ENCODE measurements around the gene RAB3GAP2. TPM values are rescaled to one million over a fixed set of nuclear protein-coding genes. Genes with fewer than 3 reads are reported as not detected.
"Not testable (repeated sequence)": the region's sequence is repeated elsewhere in the genome, so short reads cannot be mapped to it uniquely, and the experiment has no call there.

RAB3GAP2 gene, protein sequence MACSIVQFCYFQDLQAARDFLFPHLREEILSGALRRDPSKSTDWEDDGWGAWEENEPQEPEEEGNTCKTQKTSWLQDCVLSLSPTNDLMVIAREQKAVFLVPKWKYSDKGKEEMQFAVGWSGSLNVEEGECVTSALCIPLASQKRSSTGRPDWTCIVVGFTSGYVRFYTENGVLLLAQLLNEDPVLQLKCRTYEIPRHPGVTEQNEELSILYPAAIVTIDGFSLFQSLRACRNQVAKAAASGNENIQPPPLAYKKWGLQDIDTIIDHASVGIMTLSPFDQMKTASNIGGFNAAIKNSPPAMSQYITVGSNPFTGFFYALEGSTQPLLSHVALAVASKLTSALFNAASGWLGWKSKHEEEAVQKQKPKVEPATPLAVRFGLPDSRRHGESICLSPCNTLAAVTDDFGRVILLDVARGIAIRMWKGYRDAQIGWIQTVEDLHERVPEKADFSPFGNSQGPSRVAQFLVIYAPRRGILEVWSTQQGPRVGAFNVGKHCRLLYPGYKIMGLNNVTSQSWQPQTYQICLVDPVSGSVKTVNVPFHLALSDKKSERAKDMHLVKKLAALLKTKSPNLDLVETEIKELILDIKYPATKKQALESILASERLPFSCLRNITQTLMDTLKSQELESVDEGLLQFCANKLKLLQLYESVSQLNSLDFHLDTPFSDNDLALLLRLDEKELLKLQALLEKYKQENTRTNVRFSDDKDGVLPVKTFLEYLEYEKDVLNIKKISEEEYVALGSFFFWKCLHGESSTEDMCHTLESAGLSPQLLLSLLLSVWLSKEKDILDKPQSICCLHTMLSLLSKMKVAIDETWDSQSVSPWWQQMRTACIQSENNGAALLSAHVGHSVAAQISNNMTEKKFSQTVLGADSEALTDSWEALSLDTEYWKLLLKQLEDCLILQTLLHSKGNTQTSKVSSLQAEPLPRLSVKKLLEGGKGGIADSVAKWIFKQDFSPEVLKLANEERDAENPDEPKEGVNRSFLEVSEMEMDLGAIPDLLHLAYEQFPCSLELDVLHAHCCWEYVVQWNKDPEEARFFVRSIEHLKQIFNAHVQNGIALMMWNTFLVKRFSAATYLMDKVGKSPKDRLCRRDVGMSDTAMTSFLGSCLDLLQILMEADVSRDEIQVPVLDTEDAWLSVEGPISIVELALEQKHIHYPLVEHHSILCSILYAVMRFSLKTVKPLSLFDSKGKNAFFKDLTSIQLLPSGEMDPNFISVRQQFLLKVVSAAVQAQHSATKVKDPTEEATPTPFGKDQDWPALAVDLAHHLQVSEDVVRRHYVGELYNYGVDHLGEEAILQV (N-terminal part only)
- total RNA-seq, result 10 to 100 TPM; 46.6 to 54.0 TPM

DNA sequence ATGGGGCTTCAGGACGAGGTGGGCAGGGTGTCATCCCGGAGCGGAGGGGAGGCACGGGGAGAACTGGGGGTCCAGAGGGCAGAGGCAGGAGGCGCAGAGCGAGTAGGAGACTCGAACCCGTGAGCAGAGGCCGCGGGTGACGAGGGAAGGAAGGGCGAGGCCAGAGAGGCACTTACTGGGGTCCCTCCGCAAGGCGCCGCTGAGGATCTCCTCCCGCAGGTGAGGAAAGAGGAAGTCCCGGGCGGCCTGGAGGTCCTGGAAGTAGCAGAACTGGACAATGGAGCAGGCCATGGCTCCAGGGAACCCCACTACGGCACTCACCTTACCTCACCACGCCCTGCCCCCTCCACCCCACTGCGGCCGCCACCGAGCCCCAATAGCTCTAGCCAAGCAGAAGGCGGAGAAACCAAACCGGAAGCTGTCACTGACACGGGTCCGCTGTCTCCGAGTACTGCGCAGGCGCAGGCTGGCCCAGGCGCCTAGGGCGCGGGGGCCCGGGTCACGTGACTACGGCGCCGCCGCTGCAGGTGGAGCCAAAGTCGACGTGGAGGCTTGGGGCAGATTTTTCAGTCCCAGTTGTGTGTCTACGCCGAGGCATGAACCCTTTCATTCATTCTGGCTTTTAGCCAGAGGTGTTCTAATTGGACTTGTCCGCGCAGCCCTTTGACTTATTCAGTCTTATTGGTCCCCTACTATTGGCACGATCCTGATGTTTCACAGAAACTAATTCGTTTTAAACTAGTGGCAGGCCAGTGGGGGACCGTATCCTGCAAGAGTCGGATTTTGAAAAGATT, at the start of gene RAB3GAP2:
Gene RAB3GAP2 (minus strand): TSS at position 407 of the 794 bp plus-strand sequence. CDS start 116 bp downstream, at position 291.
- CTCF ChIA-PET, result interaction anchor here (0.8 kb wide), 1 partner anchor 22 kb away, joined by 3 read pairs; no protein-coding TSS in a partner anchor
- H3K27ac Mint-ChIP-seq, result no peak within 1 kb of the TSS
- H3K9me3 Mint-ChIP-seq (ENCODE audit: low read depth), result no peaks in the 10 kb centered on the region
- H3K36me3 Mint-ChIP-seq, result peaks cover 17% of the 10 kb centered on the region
- peaks cover under 1% of the 10 kb centered on the region for H3K27me3 Mint-ChIP-seq
- peaks cover 17% of the 10 kb centered on the region for H3K4me1 Mint-ChIP-seq
- H3K4me3 Mint-ChIP-seq, result no peak within 1 kb of the TSS
- ATAC-seq (peak; percentile 96), DNase-seq (peak; percentile 98)

DNA sequence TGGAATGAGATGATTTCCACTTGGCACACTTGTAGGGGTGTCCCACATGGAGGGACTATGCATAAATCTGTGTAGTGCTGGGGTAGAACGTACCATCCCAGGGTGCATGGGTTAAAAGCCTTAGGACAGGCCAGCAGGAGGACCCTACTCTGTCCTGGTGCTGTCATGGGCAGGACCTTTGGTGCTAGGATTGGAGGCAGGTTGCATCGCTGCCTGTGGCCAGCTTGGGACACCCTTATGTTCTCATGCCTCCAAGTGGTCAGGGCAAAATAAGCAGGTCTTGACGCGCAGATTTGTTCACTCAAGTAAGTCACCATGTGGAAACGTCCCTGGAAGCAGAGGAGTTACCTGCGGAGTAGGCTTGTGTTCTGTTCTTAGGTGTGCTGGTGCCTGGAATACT, 49.5 kb upstream of the RAB3GAP2 start:
- H3K9me3 Mint-ChIP-seq (ENCODE audit: low read depth), result no peaks in the 10 kb centered on the region
- H3K36me3 Mint-ChIP-seq, result no peaks in the 10 kb centered on the region
- ATAC-seq, result no peak
- no peak for DNase-seq
- H3K27me3 Mint-ChIP-seq, result no peaks in the 10 kb centered on the region
- CTCF ChIA-PET, result no interaction called here
- H3K27ac Mint-ChIP-seq, result no peak overlapping the region
- no peaks in the 10 kb centered on the region for H3K4me1 Mint-ChIP-seq
- H3K4me3 Mint-ChIP-seq, result no peak overlapping the region

DNA sequence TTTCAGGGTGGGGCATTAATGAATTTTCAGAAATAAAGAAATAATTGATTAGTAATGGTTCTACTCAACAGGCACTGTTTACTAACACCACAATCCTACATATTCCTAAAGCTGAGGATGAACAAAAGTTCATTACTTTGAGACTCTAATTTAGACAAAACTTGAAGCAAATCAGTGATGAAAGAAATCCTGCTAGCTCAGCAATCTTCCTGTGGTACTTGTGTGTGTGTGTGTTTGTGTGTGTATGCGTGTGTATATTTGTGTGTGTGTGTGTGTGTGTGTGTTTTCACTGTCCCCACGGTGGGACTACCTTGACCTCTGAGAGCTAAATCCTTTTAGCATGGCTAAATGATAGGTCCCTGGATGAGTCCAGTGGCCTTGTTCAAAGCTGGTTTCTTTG, 48.5 kb upstream of the RAB3GAP2 start:
- no peak for ATAC-seq
- H3K4me3 Mint-ChIP-seq, result no peak overlapping the region
- DNase-seq, result no peak
- CTCF ChIA-PET, result no interaction called here
- no peak overlapping the region for H3K27ac Mint-ChIP-seq
- no peaks in the 10 kb centered on the region for H3K36me3 Mint-ChIP-seq
- no peaks in the 10 kb centered on the region for H3K4me1 Mint-ChIP-seq
- no peaks in the 10 kb centered on the region for H3K9me3 Mint-ChIP-seq (ENCODE audit: low read depth)
- no peaks in the 10 kb centered on the region for H3K27me3 Mint-ChIP-seq

DNA sequence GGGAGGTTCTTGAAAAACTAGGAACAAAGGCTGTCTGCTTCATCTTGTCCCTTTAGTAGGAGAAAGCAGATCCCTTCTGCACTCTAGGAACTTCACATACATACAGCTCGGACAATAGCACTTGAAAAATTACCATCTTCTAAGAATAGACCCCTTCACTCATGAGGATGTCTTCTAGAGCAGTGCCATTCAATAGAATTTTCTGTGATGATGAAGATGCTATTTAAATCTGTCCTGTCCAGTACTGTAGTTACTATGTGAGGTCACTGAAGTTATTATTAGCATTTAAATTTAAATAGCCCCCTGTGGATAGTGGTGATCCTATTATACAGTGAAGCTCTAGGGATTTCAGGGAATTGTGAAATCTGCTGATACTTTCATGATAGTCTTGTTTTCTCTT, 46.4 kb upstream of the RAB3GAP2 start:
- no peak overlapping the region for H3K4me3 Mint-ChIP-seq
- ATAC-seq (no peak), DNase-seq (no peak)
- H3K27me3 Mint-ChIP-seq, result peaks cover 3% of the 10 kb centered on the region
- no peaks in the 10 kb centered on the region for H3K4me1 Mint-ChIP-seq
- H3K27ac Mint-ChIP-seq, result no peak overlapping the region
- no peaks in the 10 kb centered on the region for H3K36me3 Mint-ChIP-seq
- H3K9me3 Mint-ChIP-seq (ENCODE audit: low read depth), result no peaks in the 10 kb centered on the region
- CTCF ChIA-PET, result no interaction called here

DNA sequence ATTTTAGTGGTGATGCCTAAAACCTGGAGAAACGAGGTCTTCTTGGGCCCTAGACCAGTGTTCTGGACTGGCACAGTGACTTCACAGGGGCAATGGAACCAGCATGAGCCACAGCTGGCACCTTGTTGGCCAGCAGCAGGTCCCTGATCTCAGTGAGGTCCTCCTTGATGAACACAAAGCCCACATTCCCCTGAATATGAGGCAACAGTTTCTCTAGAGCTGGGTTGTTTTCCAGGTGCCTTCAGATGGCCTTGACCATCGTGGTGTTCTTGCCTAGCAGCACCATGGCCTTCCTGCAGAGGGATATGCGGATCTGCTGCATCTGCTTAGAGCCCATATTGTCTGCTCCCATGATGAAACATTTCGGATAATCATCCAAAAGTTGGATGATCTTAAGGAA, 44.9 kb upstream of the RAB3GAP2 start:
- Mint-ChIP-seq H3K4me3 (no peak overlapping the region), H3K27ac (no peak overlapping the region), H3K27me3 (peaks cover 6% of the 10 kb centered on the region), H3K36me3 (no peaks in the 10 kb centered on the region), H3K9me3 (ENCODE audit: low read depth) (no peaks in the 10 kb centered on the region), H3K4me1 (no peaks in the 10 kb centered on the region)
- ATAC-seq (no peak), DNase-seq (no peak)
- CTCF ChIA-PET, result no interaction called here

DNA sequence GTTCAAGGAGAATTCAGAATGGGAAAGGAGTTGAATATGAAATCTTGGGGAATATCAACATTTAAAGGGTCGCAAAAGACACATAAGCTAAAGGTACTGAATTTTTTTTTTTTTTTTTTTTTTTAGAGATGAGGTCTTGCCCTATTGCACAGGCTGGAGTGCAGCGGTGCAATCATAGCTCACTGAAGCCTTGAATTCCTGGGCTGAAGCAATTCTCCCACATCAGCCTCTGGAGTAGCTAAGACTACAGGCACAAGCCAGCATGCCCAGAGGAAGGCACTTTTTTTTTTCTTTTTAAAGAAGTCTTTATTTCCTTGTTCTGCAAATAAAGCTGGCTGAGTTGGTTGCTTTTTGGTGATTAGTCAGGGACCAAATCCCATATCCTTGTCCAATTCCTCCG, 44.1 kb upstream of the RAB3GAP2 start:
- CTCF ChIA-PET, result no interaction called here
- H3K27ac Mint-ChIP-seq, result no peak overlapping the region
- no peak overlapping the region for H3K4me3 Mint-ChIP-seq
- no peaks in the 10 kb centered on the region for H3K36me3 Mint-ChIP-seq
- DNase-seq (no peak), ATAC-seq (no peak)
- H3K27me3 Mint-ChIP-seq, result peaks cover 6% of the 10 kb centered on the region
- H3K9me3 Mint-ChIP-seq (ENCODE audit: low read depth), result no peaks in the 10 kb centered on the region
- H3K4me1 Mint-ChIP-seq, result no peaks in the 10 kb centered on the region

DNA sequence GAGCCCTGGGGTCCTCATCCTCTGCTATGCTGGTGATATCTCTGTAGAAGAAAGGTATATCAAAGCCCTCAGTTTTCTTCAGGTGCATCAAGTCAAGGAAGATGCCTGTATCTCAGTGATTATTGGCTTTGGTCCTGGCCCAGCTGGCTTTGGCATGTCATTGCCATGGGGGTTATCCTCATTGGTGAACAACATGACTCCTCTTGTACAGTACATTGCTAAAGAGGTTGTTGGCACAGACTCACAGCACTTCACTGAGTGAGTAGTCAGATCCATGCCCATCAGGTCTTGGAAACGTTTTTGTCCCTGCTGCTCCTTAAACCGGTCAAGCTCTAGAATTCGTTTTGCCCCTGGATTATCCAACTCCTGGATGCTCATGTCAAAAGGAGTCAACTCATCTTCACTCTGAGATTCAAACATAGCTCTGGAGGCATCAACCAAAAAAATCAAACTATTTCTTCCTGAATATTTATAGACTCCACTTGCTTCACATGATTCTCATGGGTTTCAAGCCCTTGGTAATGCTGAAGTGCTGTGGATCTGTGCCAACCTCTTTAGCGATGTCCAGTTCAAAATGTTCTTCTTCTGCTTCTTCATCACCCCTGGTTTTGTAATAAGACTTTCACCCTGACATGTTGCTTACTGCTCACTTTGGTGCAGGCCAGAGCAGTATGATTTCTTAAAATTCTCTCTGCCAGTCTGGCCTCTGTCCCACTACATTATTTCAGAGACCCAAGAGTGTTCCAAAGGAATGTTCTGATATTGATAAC, 43.0 kb upstream of the RAB3GAP2 start:
- CTCF ChIA-PET, result no interaction called here
- Mint-ChIP-seq H3K9me3 (ENCODE audit: low read depth) (no peaks in the 10 kb centered on the region), H3K4me3 (no peak overlapping the region), H3K27ac (no peak overlapping the region), H3K27me3 (peaks cover 6% of the 10 kb centered on the region), H3K36me3 (no peaks in the 10 kb centered on the region), H3K4me1 (no peaks in the 10 kb centered on the region)
- ATAC-seq (no peak), DNase-seq (no peak)

DNA sequence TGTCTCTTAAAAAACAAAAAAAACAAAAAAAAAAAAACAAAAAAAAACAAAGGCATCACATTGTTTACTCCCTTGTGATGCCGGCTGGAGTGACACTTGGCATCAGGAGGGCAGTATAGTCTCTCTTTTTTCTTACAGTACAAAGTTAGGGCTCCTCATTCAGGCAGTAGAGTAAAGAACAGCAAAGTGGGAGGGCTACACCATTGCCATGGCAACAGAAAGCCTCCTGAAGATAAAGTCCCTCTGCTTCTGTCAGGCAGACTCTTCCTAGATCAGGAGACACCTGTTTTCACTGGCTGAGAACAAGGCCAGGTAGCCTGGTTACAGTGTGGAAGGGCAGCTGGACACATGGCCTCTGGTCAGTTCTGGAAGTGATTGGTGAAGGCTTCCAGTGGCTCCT, 41.3 kb upstream of the RAB3GAP2 start:
- H3K4me3 Mint-ChIP-seq, result no peak overlapping the region
- no peaks in the 10 kb centered on the region for H3K4me1 Mint-ChIP-seq
- H3K36me3 Mint-ChIP-seq, result no peaks in the 10 kb centered on the region
- DNase-seq (no peak), ATAC-seq (no peak)
- H3K27me3 Mint-ChIP-seq, result peaks cover 8% of the 10 kb centered on the region
- no peaks in the 10 kb centered on the region for H3K9me3 Mint-ChIP-seq (ENCODE audit: low read depth)
- H3K27ac Mint-ChIP-seq, result no peak overlapping the region
- CTCF ChIA-PET, result no interaction called here

DNA sequence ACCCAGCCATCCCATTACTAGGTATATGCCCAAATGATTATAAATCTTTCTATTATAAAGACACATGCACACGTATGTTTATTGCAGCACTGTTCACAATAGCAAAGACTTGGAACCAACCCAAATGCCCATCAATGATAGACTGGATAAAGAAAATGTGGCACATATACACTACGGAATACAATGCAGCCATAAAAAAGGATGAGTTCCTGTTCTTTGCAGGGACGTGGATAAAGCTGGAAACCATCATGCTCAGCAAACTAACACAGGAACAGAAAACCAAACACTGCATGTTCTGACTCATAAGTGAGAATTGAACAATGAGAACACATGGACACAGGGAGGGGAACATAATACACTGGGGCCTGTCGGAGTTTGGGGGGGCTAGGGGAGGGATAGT, 37.9 kb upstream of the RAB3GAP2 start:
- ATAC-seq; CTCF ChIA-PET; H3K4me1 Mint-ChIP-seq; DNase-seq; H3K4me3 Mint-ChIP-seq; H3K27ac Mint-ChIP-seq; H3K9me3 Mint-ChIP-seq (ENCODE audit: low read depth); H3K36me3 Mint-ChIP-seq: not testable (repeated sequence)
- H3K27me3 Mint-ChIP-seq, result peaks cover 13% of the 10 kb centered on the region

DNA sequence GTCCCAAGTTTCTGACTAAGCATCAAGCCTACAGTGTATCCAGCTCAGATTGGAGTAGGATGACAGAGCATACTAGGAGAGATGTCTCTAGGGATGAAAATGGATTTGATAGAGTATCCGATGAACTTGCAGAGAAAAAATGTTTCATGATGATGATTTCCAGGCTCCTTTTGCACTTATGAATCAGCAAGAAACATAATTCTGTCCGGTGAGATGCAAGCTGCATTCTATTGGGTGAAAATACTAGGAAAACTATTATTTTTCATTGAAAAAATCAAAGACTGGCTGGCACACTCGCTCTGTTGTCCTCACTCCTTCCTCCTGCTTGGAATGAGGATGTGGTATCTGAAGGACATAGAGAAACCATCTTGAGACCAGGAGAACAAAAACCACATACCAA, 35.4 kb upstream of the RAB3GAP2 start:
- Mint-ChIP-seq H3K4me1 (no peaks in the 10 kb centered on the region), H3K36me3 (no peaks in the 10 kb centered on the region), H3K9me3 (ENCODE audit: low read depth) (no peaks in the 10 kb centered on the region), H3K27ac (no peak overlapping the region), H3K27me3 (peaks cover 23% of the 10 kb centered on the region), H3K4me3 (no peak overlapping the region)
- CTCF ChIA-PET, result no interaction called here
- DNase-seq, result no peak
- no peak for ATAC-seq

DNA sequence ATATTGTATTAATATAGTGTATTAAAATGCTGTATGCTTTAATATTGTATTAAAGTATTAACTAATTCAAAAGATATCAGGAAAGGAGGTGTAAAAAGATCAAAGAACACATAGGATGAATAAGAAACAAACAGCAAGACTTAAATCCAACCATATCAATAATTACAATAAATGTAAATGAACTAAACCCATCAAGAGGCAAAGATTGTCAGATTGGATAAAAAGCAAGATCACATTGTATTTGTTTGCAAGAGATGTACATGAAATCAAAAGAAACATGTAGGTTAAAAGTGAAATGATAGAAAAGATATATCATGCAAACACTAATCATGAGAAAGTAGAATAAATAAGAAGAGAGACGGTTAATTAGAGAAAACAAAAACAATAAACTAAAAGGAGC, 34.1 kb upstream of the RAB3GAP2 start:
- Mint-ChIP-seq H3K36me3 (no peaks in the 10 kb centered on the region), H3K4me1 (no peaks in the 10 kb centered on the region), H3K27me3 (peaks cover 25% of the 10 kb centered on the region), H3K27ac (no peak overlapping the region), H3K9me3 (ENCODE audit: low read depth) (no peaks in the 10 kb centered on the region), H3K4me3 (no peak overlapping the region)
- no peak for DNase-seq
- CTCF ChIA-PET, result no interaction called here
- ATAC-seq, result no peak

DNA sequence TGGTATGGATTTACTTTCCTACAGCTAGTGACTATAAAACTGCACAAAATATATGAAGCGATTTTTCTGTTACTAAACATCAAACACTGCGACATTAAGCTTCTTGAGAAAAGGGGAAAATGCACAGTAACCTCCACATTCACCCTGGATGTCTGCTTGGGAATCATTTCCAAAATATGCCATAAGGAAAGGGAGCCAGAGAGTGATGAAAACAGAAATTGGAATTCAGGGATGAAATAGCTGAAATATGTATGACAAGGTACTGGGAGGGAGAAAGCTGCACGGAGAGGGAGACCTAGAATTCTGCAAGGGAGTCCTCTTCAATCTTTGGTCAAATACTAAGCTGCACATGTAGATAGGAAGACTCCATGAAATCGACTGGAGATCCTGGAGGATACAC, 31.6 kb upstream of the RAB3GAP2 start:
- H3K9me3 Mint-ChIP-seq (ENCODE audit: low read depth), result no peaks in the 10 kb centered on the region
- no peak overlapping the region for H3K27ac Mint-ChIP-seq
- DNase-seq (no peak), ATAC-seq (no peak)
- no peaks in the 10 kb centered on the region for H3K4me1 Mint-ChIP-seq
- CTCF ChIA-PET, result no interaction called here
- H3K4me3 Mint-ChIP-seq, result no peak overlapping the region
- peaks cover 23% of the 10 kb centered on the region for H3K27me3 Mint-ChIP-seq
- H3K36me3 Mint-ChIP-seq, result no peaks in the 10 kb centered on the region
